Measurements from ENCODE around the gene MDFI.

DNA sequence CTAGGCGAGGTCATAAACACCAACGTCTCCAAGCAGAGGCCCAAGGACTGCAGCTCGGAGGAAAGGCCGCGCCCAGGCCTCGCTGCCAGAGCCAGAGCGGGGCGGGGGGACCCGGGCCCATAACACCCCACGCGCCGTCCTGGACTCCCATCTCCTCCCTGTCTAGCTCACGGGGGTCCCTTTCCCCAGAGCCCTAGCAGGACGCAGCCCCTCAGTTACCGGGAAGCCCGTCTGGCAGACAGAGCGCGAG, 44.9 kb downstream of the MDFI start:
- TF ChIP-seq TAF1 (IDR thresholded peaks at IDR 0.05; ENCODE audit: borderline replicate concordance, insufficient read depth, low read length) (no peak), SIN3A (IDR thresholded peaks at IDR 0.05; ENCODE audit: borderline replicate concordance, insufficient read depth, low read length) (no peak), POLR2AphosphoS5 (IDR thresholded peaks at IDR 0.05; ENCODE audit: low read depth, low read length) (no peak)
